GM18873 (cell line): Measurements from ENCODE around the gene SPTLC3.

Experiments used
- ATAC-seq: cut with Tn5 transposase; IDR thresholded peaks from one replicate; pipeline ENCODE4 v1.9.1; 2021; ENCODE audit warnings: mild to moderate bottlenecking, moderate library complexity, moderate number of reproducible peaks; ENCODE audit not compliant: unreplicated experiment, low FRiP score

SPTLC3 gene

GRCh38 chr20:13089950-13090469 lies 81.2 kb downstream of the SPTLC3 start:
- ATAC-seq = no peak

DNA sequence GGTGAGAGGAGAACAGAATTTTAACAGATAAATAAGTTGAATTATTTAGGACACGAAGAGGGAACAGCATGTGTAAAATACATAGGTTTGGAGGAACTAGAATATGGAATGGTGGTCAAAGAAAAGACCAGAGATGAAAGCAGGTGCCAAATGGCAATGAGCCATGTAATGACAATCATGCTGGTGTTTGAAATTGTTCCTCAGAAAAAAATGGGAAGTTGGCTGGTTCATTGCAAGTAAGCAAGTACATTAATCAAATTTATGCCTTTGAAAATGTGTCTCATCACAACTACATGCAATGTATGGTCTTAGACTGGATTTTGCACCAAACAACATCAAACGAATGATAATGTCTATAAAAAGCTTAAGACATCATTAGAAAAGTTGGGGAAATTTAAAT lies 83.3 kb downstream of the SPTLC3 start:
- no peak for ATAC-seq

DNA sequence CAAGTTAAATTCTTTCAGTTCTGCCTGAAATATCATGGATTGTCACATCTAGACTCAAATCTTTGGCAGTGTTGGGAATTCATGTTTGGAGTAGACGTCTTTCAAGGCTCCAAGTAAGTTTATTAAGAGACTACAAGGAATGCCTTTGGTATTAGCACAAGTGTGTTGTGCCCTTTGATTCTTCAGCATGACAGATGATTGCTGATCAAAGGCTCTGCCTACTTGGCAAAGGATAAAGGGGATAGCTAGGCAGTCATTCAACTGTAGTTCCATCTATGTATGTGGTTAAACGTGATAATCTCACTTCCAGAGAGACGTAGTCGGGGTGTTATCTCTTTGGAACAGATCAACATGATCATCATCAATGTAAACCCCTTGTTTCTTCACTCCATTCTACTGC lies 86.2 kb downstream of the SPTLC3 start:
- no peak for ATAC-seq

GRCh38 chr20:13098720-13099355 lies 90.1 kb downstream of the SPTLC3 start:
- no peak for ATAC-seq

DNA sequence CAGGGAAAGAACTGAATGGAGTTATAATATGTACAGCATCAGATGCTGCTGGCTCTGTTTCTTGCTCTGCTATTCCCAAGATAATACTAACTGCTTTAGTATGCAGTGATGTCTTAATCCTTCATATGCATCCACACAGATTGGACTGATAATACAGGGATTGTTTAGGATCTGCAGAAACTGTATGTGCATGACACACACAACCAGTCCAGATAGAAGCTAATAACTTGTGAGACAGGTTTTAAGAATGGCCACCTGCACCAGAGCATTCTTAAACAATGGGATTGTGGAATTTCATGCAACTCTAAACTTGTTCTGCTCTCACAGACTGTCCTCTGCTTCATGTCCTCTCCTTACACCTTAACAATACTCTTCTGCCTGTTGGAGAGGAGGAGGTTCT lies 90.9 kb downstream of the SPTLC3 start:
- ATAC-seq = no peak

- ATAC-seq = no peak
Measured at GRCh38 chr20:13101276-13101675, 92.5 kb downstream of the SPTLC3 start.

- no peak for ATAC-seq
Measured at GRCh38 chr20:13101706-13102105, 92.9 kb downstream of the SPTLC3 start.

DNA sequence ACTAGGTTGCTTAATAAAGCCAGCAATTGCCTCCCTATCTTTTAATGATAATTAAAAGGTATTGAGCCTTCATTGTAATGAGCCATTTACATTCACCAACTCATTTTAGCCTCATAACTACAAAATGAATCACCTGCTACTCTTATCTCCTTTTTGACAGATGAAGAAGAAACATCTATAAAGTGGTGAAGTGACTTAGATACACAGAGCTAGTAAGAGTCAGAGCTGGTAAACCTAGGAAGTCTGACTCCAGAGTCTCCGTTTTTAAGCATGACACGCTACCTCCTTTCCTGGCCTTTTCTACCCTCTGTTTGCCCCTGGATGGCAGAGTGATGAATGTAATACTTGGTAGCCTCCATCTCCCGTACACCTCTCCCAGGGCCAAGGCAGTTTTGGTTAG lies 93.5 kb downstream of the SPTLC3 start:
- no peak for ATAC-seq

DNA sequence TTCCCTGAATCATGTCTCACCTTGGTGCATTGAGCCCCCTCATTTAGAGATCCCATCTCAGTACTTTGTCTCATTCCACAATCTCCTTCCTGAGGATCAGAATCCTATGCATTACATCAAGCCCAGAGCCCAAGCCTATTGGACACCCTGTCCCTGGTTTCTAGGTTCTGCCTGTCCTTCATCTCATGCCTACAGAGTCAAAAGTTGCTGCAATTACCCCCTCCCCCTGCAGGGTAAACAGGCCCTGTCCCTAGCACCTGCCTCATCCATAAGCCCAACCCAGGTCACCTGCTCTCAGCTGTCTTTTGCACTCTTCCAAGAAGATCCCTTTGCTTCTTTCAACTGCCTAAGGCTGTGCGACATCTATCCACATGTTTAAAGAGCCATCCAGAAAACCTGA lies 93.9 kb downstream of the SPTLC3 start:
- ATAC-seq = no peak

DNA sequence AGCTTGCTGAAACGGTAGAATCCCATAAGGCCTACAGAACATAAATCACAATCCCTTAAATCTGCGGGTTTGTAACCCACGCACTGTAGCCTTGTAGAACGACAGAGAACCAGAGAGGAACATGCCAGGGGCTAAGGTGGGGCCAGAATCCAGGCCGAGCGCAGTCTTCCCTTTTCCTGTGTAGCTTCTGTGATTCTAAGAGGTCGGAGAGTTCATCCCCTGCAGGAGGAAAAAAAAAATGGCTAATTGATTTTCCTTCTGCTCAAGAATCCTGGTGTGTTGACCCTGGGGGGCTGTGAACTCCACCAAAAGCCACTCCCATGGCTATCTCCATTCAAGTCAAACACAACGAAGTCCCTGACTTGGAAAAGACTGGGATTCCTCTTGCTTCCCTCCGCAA lies 96.3 kb downstream of the SPTLC3 start:
- no peak for ATAC-seq

DNA sequence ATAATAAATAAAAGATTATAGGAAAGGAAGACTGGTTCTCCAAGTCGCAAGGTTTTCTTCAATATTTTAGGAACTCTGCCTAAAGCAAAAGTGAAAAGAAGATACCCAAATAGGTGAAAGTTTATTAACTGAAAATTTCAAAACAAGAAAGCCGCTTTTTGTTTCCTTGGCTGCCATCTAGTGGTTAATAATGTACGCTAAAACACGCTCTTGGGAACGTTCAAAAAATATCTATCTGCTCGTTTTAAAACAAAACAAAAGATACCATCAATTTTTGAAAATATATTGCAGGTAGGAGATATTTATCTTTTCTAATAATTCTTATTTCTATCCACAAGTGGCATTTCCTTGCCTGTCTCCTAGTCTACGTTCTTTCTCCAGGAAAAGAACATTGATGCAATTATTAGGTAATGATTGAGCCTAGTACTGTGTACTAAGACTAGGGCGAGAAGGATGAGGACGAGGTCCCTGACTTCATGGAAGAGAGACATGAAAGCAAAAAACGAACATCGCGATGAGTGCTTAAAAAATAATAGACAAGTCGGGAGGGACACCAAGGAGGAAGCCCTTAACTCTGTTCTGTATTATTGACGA lies 97.2 kb downstream of the SPTLC3 start:
- ATAC-seq = no peak

DNA sequence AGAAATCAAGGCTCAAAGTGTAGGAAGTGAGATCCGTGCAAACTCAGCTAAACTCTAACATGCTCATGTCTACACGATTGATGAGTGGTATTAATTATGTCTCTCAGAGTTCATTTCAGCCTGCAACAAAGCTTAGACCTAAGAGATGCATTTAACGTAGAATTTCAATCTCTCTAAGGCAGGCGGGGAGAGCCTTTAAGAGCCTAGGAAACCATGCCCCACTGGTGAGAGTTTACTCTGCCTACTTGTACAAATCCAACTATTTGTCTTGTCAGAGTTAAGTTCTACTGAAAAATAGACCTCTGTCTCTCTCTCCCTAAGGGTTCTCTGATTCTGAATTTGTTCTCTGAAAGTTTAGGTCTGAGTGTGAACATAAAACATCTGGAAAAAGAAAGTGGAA lies 100.9 kb downstream of the SPTLC3 start:
- no peak for ATAC-seq

GRCh38 chr20:13110796-13111195 lies 102.0 kb downstream of the SPTLC3 start:
- ATAC-seq = no peak

GRCh38 chr20:13111249-13111911 lies 102.6 kb downstream of the SPTLC3 start:
- no peak for ATAC-seq

- no peak for ATAC-seq
Measured at GRCh38 chr20:13113731-13114130, 105.0 kb downstream of the SPTLC3 start.

DNA sequence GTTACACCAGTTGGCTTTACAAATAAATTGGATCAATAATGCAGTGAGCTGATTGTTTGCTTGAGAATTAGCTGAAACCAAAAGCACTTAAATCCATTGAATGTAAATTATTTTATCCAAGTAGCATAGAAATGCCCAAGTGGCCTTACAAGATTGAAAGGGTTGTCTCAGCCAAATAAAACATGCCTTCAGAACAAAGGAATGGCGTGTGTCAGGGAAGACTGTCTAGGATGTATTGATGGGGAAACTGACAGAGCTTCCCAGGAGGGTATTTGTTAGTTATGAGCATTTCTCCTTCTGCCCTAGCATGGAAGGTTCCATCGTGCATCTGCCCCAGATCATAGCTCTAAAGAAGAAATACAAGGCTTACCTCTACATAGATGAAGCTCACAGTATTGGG lies 108.4 kb downstream of the SPTLC3 start:
- no peak for ATAC-seq

- ATAC-seq = no peak
Measured at GRCh38 chr20:13118676-13119075, 109.9 kb downstream of the SPTLC3 start.

- ATAC-seq = no peak
Measured at GRCh38 chr20:13119583-13119982, 110.8 kb downstream of the SPTLC3 start.

- ATAC-seq = no peak
Measured at GRCh38 chr20:13120471-13120870, 111.7 kb downstream of the SPTLC3 start.

DNA sequence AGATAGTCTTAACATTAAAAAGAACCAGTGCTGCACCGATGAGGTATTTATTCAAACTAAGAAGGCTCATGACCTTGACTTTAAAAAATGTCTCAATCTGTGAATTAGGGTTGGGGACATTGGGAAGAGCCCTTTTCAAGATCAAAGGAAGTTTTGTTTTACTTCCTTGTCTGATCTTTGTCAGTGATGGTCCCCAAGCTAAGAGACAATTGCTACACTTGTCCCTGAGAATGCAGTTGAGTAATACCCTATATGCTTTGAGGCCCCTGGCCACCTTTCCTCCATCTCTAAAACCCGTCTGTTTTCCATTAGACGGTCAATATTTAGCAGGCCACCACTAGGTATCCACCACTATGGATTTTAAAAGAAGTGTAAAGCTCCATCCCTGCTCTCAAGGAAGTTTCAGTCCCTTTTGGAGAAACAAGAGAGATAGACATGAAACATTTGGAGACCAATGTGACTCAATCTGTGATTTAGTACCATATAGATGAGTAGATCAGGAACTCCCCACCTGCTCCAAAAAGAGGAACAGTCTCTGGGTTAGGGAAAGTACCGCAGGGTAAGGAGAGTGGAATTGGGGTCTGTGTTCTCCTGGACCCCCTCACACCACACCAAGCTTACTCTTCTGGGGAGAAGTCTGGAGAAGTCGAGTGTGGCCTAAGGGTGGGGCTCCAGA lies 113.2 kb downstream of the SPTLC3 start:
- ATAC-seq = peak; percentile 83

DNA sequence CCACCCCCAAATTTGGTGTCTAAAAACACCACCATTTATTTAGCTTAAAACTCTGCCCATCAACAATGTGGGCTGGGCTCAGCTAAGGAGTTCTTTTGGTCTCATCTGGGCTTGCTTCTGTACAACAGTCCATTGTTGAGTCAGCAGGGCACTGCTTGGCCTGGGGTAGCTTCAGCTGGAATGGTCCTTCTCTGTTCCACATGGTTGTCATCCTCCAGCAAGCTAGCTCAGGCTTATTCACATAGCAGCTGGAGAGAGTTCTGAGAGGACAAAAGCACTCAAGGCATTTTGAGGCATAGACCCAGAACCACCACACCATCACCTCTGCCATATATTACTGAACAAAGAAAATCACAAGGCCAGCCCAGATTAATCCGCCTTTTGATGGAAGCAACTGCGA lies 116.7 kb downstream of the SPTLC3 start:
- no peak for ATAC-seq
